HG03460 (cell line): ENCODE data around the gene CABLES1.
"Not testable (repeated sequence)": the region's sequence is repeated elsewhere in the genome, so short reads cannot be mapped to it uniquely, and the experiment has no call there.

Source experiments
- ATAC-seq: cut with Tn5 transposase; IDR thresholded peaks from one replicate; pipeline ENCODE4 v1.9.1; 2021; ENCODE audit not compliant: unreplicated experiment

The CABLES1 gene

GRCh38 chr18:23134780-23135549 lies at the start of gene CABLES1:
TSS of gene CABLES1 (plus strand) at chr18:23135485. CDS start at chr18:23135763, 278 bp downstream.
- ATAC-seq: no peak

- ATAC-seq: no peak
Observed at GRCh38 chr18:23087352-23087751, 47.9 kb upstream of the CABLES1 start.

GRCh38 chr18:23088310-23088709 lies 47.0 kb upstream of the CABLES1 start:
- no peak for ATAC-seq

GRCh38 chr18:23091017-23091993 lies 44.0 kb upstream of the CABLES1 start:
- peak; percentile 86 for ATAC-seq

GRCh38 chr18:23092121-23092520 lies 43.2 kb upstream of the CABLES1 start:
- ATAC-seq: no peak

- ATAC-seq: not testable (repeated sequence)
Observed at GRCh38 chr18:23093130-23093529, 42.2 kb upstream of the CABLES1 start.

GRCh38 chr18:23093772-23094171 lies 41.5 kb upstream of the CABLES1 start:
- no peak for ATAC-seq

GRCh38 chr18:23094411-23095190 lies 40.7 kb upstream of the CABLES1 start:
- no peak for ATAC-seq

GRCh38 chr18:23095463-23095862 lies 39.8 kb upstream of the CABLES1 start:
- ATAC-seq: no peak

GRCh38 chr18:23097016-23097415 lies 38.3 kb upstream of the CABLES1 start:
- ATAC-seq: not testable (repeated sequence)

- no peak for ATAC-seq
Observed at GRCh38 chr18:23099621-23100020, 35.7 kb upstream of the CABLES1 start.

GRCh38 chr18:23101861-23102432 lies 33.3 kb upstream of the CABLES1 start:
- no peak for ATAC-seq

GRCh38 chr18:23102493-23103261 lies 32.6 kb upstream of the CABLES1 start:
- ATAC-seq: no peak

GRCh38 chr18:23103449-23103848 lies 31.8 kb upstream of the CABLES1 start:
- no peak for ATAC-seq

GRCh38 chr18:23105030-23105429 lies 30.3 kb upstream of the CABLES1 start:
- ATAC-seq: no peak

- ATAC-seq: no peak
Observed at GRCh38 chr18:23105581-23106219, 29.6 kb upstream of the CABLES1 start.

GRCh38 chr18:23106575-23106974 lies 28.7 kb upstream of the CABLES1 start:
- ATAC-seq: no peak

GRCh38 chr18:23107718-23108117 lies 27.6 kb upstream of the CABLES1 start:
- ATAC-seq: no peak

GRCh38 chr18:23108496-23108895 lies 26.8 kb upstream of the CABLES1 start:
- ATAC-seq: no peak
